ENCODE results near the gene RAB1A.

The RAB1A gene

DNA sequence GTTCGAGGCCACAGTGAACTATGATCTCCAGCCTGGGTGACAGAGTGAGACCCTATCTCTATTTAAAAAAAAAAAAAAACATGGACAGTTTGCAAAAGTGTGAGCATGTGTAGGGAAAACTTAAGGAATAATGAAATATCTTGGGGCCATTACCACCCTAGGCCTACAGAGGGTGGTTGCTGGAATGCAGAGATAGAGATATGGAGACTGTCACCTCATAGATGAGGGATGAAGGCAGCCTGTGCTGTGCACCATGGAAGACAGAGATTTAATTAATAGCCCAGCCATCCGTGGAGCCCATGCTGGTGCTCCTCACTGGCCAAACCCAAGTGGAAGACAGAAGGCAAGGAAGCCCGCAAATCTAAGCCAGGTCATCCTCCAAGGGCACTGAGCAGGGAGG is 90.3 kb downstream of the RAB1A start:
- no peak for DNase-seq (ENCODE audit: low read depth in 2 of 3, low spot score in 2 of 3)

DNA sequence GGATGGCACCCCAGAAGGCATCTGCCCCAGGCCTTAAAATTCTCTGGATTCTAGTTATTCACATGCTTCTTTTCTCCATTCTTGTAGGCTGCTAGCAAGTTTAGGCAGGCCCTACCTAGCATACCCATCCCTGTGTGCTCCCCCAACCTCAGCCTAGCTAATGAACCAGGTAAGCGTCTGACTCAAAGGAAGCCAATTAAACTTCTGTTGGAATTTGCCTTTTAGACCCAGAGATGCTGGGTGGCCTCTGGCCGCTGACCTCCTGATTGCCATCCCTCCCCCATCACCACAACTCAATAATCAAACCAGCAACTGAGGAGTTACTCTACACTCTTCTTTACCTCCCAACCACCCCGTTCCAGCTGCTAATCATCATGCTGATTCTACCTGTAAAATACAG is 92.7 kb downstream of the RAB1A start:
- DNase-seq (ENCODE audit: low read depth in 2 of 3, low spot score in 2 of 3): no peak

Measured in activated CD8-positive, alpha-beta memory T cell treated with anti-CD3 and anti-CD28 coated beads for 48 hours (primary cell).